Large intestine (tissue), 3 donors: ENCODE results near the gene CDR2. TPM values are rescaled to one million over a fixed set of nuclear protein-coding genes. Genes with fewer than 3 reads are reported as not detected.

Experiments used
- DNase-seq, 2 donors: peaks; one replicate each; pipeline versions ENCODE4 v3.0.0 to v3.0.0-alpha.2; 2013
- H3K27ac ChIP-seq: one replicate; pipeline ENCODE4 v1.5.1; 2013; ENCODE audit warnings: low read length
- H3K27me3 ChIP-seq: 2 replicates; pipeline ENCODE4 v1.6.1; 2013; ENCODE audit warnings: low read length; ENCODE audit not compliant: control insufficient read depth, insufficient read depth
- H3K36me3 ChIP-seq: 2 replicates; pipeline ENCODE4 v1.6.1; 2013; ENCODE audit warnings: low read length; ENCODE audit not compliant: control insufficient read depth, insufficient read depth
- H3K4me1 ChIP-seq: one replicate; pipeline ENCODE4 v1.6.1; 2013; ENCODE audit warnings: low read length; ENCODE audit not compliant: control insufficient read depth, insufficient read depth
- H3K4me3 ChIP-seq: one replicate; pipeline ENCODE4 v1.5.1; 2013; ENCODE audit warnings: low read length
- H3K9me3 ChIP-seq: one replicate; pipeline ENCODE4 v1.6.1; 2013; ENCODE audit warnings: mild to moderate bottlenecking, low read depth, low read length, moderate library complexity; ENCODE audit not compliant: control insufficient read depth
- WGBS: methylation state at CpG from one replicate; pipeline ENCODE4 v1.1.5; 2013; ENCODE audit warnings: low lambda C conversion rate; ENCODE audit not compliant: insufficient coverage; 5-methylcytosine and 5-hydroxymethylcytosine counted together
- polyA plus RNA-seq: library from polyadenylated mRNA; unstranded; fragments of 120-200 nt; gene quantifications from one replicate; pipeline ENCODE4 v1.2.1, GENCODE V29; 2013

The CDR2 gene
- polyA plus RNA-seq, 1 donor: 41.1 TPM

DNA sequence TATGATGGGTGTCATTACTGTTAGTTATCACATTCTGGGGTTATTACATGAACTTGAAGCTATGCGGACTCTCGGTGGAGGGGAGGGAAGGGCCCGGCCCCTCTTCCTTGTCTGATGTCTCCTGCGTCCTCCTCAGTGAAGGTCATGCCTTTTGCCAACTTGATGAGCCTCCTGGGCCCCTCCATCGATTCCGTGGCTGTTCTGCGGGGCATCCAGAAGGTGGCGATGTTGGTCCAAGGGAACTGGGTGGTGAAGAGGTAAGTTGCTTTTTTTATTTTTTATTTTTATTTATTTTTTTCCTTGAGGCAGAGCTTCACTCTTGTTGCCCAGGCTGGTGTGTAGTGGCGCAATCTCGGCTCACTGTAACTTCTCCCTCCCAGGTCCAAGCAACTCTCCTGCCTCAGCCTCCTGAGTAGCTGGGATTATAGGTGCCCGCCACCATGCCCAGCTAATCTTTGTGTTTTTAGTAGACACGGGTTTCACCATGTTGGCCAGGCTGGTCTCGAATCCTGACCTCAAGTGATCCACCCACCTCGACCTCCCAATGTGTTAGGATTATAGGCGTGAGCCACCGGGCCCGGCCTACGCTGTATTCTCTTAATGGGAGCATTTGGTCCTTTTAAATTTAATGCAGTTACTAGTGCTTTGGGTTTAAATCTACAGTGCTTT, 55.6 kb downstream of the CDR2 start:
- DNase-seq: no peak
- no peaks in the 10 kb centered on the region for H3K4me1 ChIP-seq

GRCh38 chr16:22317625-22318024, 56.8 kb downstream of the CDR2 start:
- no CpG with 5 or more reads among the region's 6 CpGs for whole genome bisulfite sequencing
- no peaks in the 10 kb centered on the region for H3K4me1 ChIP-seq
- no peaks in the 10 kb centered on the region for H3K27me3 ChIP-seq
- no peak overlapping the region for H3K4me3 ChIP-seq
- DNase-seq: no peak
- no peaks in the 10 kb centered on the region for H3K9me3 ChIP-seq
- H3K36me3 ChIP-seq: peaks cover 83% of the 10 kb centered on the region
- H3K27ac ChIP-seq: no peak overlapping the region

More for the DNA sequence above, 55.6 kb downstream of the CDR2 start:
- WGBS: 100% methylated on average over 1 of the region's 18 CpGs
- Histone ChIP-seq H3K27me3 (no peaks in the 10 kb centered on the region), H3K27ac (no peak overlapping the region), H3K9me3 (no peaks in the 10 kb centered on the region), H3K4me3 (no peak overlapping the region), H3K36me3 (peaks cover 85% of the 10 kb centered on the region)

DNA sequence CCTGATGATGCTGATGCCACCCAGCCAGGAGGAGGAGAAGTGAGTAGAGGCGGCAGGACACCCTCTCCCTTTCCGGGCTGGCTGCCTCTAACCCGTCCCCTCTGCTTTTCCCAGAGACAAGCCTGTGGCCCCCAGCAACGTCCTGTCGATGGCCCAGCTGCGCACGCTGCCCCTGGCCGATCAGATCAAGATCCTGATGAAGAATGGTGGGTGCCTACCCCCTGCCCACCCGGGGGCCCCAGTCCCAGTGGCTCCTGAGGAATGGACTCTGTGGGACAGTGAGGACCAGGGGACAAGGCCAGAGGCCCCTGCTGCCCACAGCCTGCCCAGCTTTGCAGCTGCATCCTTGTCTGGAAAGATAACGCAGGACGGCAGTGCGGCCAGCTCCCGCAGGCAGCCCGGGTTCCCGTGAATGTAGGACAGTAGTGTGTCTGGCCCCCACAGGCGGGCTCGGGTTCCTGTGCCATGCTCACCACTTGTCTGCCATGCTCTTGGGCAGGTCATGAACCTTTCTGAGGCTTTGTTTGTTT, 57.4 kb downstream of the CDR2 start:
- Histone ChIP-seq H3K4me3 (no peak overlapping the region), H3K27ac (no peak overlapping the region), H3K9me3 (no peaks in the 10 kb centered on the region), H3K4me1 (no peaks in the 10 kb centered on the region), H3K27me3 (no peaks in the 10 kb centered on the region), H3K36me3 (peaks cover 83% of the 10 kb centered on the region)
- WGBS: no CpG with 5 or more reads among the region's 17 CpGs
- no peak for DNase-seq

- no peaks in the 10 kb centered on the region for H3K9me3 ChIP-seq
- no peak overlapping the region for H3K27ac ChIP-seq
- H3K4me3 ChIP-seq: no peak overlapping the region
- no peaks in the 10 kb centered on the region for H3K27me3 ChIP-seq
- H3K4me1 ChIP-seq: no peaks in the 10 kb centered on the region
- no CpG with 5 or more reads among the region's 9 CpGs for WGBS
- peaks cover 83% of the 10 kb centered on the region for H3K36me3 ChIP-seq
- no peak for DNase-seq
Observed at GRCh38 chr16:22316411-22316811, 58.0 kb downstream of the CDR2 start.

- H3K4me1 ChIP-seq: no peaks in the 10 kb centered on the region
- H3K9me3 ChIP-seq: no peaks in the 10 kb centered on the region
- no peak overlapping the region for H3K4me3 ChIP-seq
- H3K36me3 ChIP-seq: peaks cover 81% of the 10 kb centered on the region
- H3K27ac ChIP-seq: no peak overlapping the region
- WGBS: no CpG with 5 or more reads among the region's 1 CpG
- H3K27me3 ChIP-seq: no peaks in the 10 kb centered on the region
- no peak for DNase-seq
Observed at GRCh38 chr16:22315979-22316378, 58.4 kb downstream of the CDR2 start.

DNA sequence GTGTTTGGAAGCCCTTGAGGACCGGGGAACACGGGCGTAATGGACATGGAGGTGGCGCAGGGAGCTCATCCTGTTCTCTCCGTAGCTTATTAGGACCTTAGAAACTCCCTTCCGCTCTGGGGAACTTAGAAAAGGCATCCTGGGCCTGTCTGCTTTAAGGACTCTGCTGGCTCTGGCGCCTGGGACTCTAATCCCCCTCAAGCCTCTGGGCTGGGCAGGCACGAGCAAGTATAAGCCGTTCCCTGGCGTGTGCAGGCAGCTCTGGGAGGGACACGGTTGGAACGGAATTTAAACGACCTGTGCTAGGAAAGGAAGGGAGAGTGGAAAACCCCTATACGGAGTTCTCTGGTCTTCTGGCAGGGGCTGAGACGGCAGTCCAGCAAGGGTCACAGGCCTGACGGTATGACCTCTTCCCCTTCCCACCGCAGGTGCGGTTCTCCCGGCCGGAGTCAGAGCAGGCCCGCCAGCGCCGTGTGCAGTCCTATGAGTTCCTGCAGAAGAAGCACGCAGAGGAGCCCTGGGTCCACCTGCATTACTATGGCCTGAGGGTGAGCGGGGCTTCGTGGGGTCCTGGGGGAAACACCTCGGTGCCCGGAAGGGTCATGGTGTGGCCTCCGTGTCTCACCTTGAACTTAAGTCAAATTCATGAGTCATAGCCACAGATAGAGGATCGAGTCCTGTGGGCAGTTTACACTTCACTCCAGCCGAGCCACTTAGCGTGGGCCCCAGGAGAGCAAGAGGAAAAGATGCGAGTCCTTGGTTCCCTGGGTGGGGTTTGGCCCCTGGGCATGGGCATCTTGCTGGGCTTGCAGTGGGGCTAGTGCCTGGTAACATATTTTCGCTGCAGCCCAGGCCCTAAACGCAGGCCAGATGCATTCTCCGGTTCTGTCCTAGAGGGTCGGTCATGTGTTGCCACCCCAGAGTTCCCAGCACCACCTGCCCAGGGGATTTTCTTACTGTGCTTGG, 59.5 kb downstream of the CDR2 start:
- H3K36me3 ChIP-seq: peaks cover 80% of the 10 kb centered on the region
- H3K27ac ChIP-seq: no peak overlapping the region
- no peaks in the 10 kb centered on the region for H3K9me3 ChIP-seq
- H3K4me1 ChIP-seq: no peaks in the 10 kb centered on the region
- H3K27me3 ChIP-seq: no peaks in the 10 kb centered on the region
- no CpG with 5 or more reads among the region's 37 CpGs for WGBS
- H3K4me3 ChIP-seq: no peak overlapping the region
- no peak for DNase-seq

DNA sequence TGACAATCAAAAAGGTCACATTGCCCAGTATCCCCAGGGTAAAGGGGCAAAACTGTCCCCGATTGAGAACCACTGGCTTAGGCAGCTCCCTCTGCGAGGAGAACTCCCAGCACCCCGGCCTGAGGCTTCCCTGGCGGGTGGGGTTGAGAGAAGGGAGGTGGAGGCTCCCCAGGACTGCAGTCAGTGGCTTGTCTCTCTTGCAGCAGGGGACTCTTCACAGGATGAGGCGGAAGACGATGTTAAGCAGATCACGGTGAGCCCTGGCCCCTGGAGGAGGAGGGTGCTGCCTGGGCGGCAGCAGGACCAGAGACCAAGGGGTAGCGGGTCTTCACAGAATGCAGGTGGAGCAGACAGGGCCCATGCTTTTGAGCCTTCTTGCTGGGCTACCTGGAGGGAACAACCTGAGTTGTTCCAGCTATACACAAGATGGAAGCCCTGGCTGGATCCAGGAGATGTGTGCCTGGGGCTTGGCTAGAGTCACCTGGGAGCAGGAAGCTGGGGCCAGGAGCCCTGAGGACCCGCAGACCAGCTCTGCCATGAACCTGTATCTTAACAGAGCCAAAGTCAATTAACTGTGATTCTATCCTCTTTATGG, 60.4 kb downstream of the CDR2 start:
- no peak overlapping the region for H3K4me3 ChIP-seq
- no peak for DNase-seq
- no peak overlapping the region for H3K27ac ChIP-seq
- WGBS: no CpG with 5 or more reads among the region's 10 CpGs
- peaks cover 84% of the 10 kb centered on the region for H3K36me3 ChIP-seq
- no peaks in the 10 kb centered on the region for H3K27me3 ChIP-seq
- no peaks in the 10 kb centered on the region for H3K9me3 ChIP-seq
- H3K4me1 ChIP-seq: no peaks in the 10 kb centered on the region

- Histone ChIP-seq H3K4me3 (no peak overlapping the region), H3K9me3 (no peaks in the 10 kb centered on the region), H3K27me3 (no peaks in the 10 kb centered on the region), H3K4me1 (no peaks in the 10 kb centered on the region), H3K36me3 (peaks cover 84% of the 10 kb centered on the region), H3K27ac (no peak overlapping the region)
- WGBS: no CpG with 5 or more reads among the region's 23 CpGs
- DNase-seq: no peak
Observed at GRCh38 chr16:22312897-22313781, 61.3 kb downstream of the CDR2 start.

DNA sequence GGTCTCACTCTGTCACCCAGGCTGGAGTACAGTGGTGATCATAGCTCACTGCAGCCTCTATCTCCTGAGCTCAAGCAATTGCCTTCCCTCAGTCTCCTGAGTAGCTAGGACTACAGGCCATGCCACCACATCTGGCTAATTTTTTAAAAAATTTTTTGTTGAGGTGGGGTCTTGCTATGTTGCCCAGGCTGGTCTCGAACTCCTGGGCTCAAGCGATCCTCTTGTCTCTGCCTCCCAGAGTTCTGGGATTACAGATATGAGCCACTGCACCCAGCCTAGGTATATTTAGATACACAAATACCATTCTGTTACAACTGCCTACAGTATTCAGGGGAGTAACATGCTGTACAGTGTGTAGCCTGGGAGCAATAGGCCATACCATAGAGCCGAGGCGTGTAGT, 62.9 kb downstream of the CDR2 start:
- no peak overlapping the region for H3K27ac ChIP-seq
- no peak overlapping the region for H3K4me3 ChIP-seq
- no peaks in the 10 kb centered on the region for H3K9me3 ChIP-seq
- H3K36me3 ChIP-seq: peaks cover 87% of the 10 kb centered on the region
- no peak for DNase-seq
- no peaks in the 10 kb centered on the region for H3K4me1 ChIP-seq
- no peaks in the 10 kb centered on the region for H3K27me3 ChIP-seq
- no CpG with 5 or more reads among the region's 4 CpGs for WGBS
